ENCODE measurements around the gene RETSAT.
"Not testable (repeated sequence)": the region's sequence is repeated elsewhere in the genome, so short reads cannot be mapped to it uniquely, and the experiment has no call there.

Gene RETSAT

GRCh38 chr2:85330839-85331636 lies 23.3 kb downstream of the RETSAT start:
- no peak for DNase-seq (ENCODE audit: low spot score)

- not testable (repeated sequence) for DNase-seq (ENCODE audit: low spot score)
Observed at GRCh38 chr2:85329701-85330100, 24.6 kb downstream of the RETSAT start.

- DNase-seq (ENCODE audit: low spot score), result no peak
Observed at GRCh38 chr2:85329181-85329651, 25.1 kb downstream of the RETSAT start.

GRCh38 chr2:85327822-85328617 lies 26.3 kb downstream of the RETSAT start, which contains the start of gene TGOLN2:
TSS of gene TGOLN2 (minus strand) at chr2:85327989. CDS start at chr2:85327962, 27 bp downstream.
- DNase-seq (ENCODE audit: low spot score), result peak; percentile 93

GRCh38 chr2:85327160-85327821 lies 27.0 kb downstream of the RETSAT start:
- DNase-seq (ENCODE audit: low spot score), result no peak

GRCh38 chr2:85326406-85327159 lies 27.7 kb downstream of the RETSAT start:
- no peak for DNase-seq (ENCODE audit: low spot score)

GRCh38 chr2:85325466-85325811 lies 28.9 kb downstream of the RETSAT start:
- no peak for DNase-seq (ENCODE audit: low spot score)

GRCh38 chr2:85324639-85325465 lies 29.5 kb downstream of the RETSAT start:
- DNase-seq (ENCODE audit: low spot score), result no peak

- not testable (repeated sequence) for DNase-seq (ENCODE audit: low spot score)
Observed at GRCh38 chr2:85323988-85324367, 30.4 kb downstream of the RETSAT start.

GRCh38 chr2:85323351-85323987 lies 30.9 kb downstream of the RETSAT start:
- DNase-seq (ENCODE audit: low spot score), result no peak

- no peak for DNase-seq (ENCODE audit: low spot score)
Observed at GRCh38 chr2:85319796-85320195, 34.5 kb downstream of the RETSAT start.

GRCh38 chr2:85318222-85319074 lies 35.9 kb downstream of the RETSAT start:
- no peak for DNase-seq (ENCODE audit: low spot score)

GRCh38 chr2:85315921-85316320 lies 38.4 kb downstream of the RETSAT start:
- not testable (repeated sequence) for DNase-seq (ENCODE audit: low spot score)

GRCh38 chr2:85314884-85315242 lies 39.5 kb downstream of the RETSAT start:
- no peak for DNase-seq (ENCODE audit: low spot score)

GRCh38 chr2:85312404-85312803 lies 41.9 kb downstream of the RETSAT start:
- DNase-seq (ENCODE audit: low spot score), result no peak

- DNase-seq (ENCODE audit: low spot score), result no peak
Observed at GRCh38 chr2:85310330-85310729, 44.0 kb downstream of the RETSAT start.

GRCh38 chr2:85309699-85310321 lies 44.5 kb downstream of the RETSAT start:
- DNase-seq (ENCODE audit: low spot score), result no peak

GRCh38 chr2:85308896-85309555 lies 45.3 kb downstream of the RETSAT start:
- DNase-seq (ENCODE audit: low spot score), result no peak

- DNase-seq (ENCODE audit: low spot score), result no peak
Observed at GRCh38 chr2:85308201-85308600, 46.1 kb downstream of the RETSAT start.

Measured in LoVo (cell line).